Choroid plexus epithelial cell (primary cell): ENCODE measurements around the gene FHL1.

Experiments used
- DNase-seq: peaks from one replicate; pipeline ENCODE4 v3.0.0-alpha.2; 2010; ENCODE audit warnings: low read depth
- H3K4me3 ChIP-seq: 2 replicates; pipeline ENCODE4 v1.5.1; 2011; ENCODE audit warnings: low read depth, mild to moderate bottlenecking, control low read depth, low read length, moderate library complexity
- CTCF ChIP-seq: conservative IDR thresholded peaks from 2 replicates; pipeline ENCODE4 v1.5.1; 2011; ENCODE audit warnings: low read depth, mild to moderate bottlenecking, control low read depth, inconsistent platforms, low read length, moderate library complexity

Gene FHL1

GRCh38 chrX:136128743-136129142 is 18.6 kb upstream of the FHL1 start:
- no peak for DNase-seq
- no peak overlapping the region for H3K4me3 ChIP-seq
- TF ChIP-seq CTCF = no peak

DNA sequence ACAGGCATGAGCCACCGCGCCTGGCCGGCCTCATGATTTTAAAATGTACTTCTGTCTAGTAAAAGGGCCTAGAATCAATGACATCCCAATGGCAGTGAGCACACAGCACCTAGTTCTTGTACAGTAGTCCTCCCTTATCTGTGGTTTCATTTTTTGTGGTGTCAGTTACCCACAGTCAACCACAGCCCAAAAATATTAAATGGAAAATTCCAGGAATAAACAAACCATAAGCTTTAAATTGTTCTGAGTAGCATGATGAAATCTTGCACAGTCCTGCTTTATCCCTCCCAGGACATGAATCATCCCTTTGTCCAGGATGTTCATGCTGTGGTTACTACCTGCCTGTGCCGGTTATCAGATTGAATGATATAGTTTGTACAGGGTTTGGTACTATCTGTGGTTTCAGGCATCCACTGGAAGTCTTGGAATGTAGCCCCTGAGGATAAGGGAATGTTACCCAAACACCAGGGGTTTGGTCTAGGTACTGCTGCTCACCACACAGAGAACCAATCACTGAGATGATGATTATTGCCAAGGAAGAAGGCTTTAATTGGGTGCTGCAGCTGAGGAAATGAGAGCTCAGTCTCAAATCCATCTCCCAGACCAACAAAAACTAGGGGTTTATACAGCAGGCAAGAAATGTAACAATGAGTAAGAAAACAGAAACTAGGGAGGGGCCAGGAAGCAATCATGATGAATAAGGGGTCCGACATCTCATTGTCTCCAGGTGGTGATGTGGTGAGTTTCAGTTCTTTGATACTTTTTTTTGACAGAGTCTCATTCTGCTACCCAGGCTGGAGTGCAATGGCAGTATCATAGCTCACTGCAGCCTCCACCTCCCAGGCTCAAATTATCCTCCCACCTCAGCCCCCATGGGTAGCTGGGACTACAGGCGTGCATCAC is 16.2 kb upstream of the FHL1 start:
- no peak for TF ChIP-seq CTCF
- peak; percentile 91 for DNase-seq

DNA sequence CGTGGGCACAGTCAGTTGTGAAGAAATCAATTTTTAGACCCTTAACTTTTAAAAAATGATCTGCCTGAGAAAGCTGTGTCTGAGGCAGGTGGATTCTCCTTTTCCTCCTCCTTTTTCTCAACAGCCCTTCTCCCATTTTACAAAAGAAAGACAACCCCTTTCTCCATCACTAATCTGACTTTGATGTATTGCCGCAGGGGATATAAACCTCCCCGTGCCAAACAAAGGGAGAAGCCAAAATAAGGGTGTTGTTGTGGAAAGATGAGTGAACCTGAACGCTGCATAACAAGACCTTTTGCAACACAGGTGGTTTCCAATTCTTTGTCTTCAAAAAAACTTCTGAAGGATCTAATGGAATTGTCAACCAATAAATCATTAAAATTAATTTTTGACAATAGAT is 8.4 kb upstream of the FHL1 start:
- TF ChIP-seq CTCF = no peak
- DNase-seq = no peak
- H3K4me3 ChIP-seq = no peak overlapping the region

More for the DNA sequence above, 16.2 kb upstream of the FHL1 start:
- H3K4me3 ChIP-seq = no peak overlapping the region

DNA sequence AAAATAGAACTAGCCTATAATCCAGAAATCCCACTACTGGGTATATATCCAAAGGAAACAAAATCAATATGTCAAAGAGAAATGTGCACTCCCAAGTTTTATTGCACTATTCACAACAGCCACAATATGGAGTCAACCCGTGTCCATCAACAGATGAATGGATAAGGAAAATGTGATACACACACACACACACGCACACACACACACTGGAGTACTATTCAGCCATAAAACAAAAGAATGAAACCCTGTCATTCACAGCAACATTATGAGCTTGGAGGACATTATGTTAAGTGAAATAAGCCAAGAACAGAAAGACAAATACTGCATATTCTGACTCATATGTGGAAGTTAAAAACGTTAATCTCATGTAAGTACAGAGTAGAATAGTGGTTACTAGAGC is 5.8 kb upstream of the FHL1 start:
- no peak overlapping the region for H3K4me3 ChIP-seq
- no peak for DNase-seq
- TF ChIP-seq CTCF = no peak

DNA sequence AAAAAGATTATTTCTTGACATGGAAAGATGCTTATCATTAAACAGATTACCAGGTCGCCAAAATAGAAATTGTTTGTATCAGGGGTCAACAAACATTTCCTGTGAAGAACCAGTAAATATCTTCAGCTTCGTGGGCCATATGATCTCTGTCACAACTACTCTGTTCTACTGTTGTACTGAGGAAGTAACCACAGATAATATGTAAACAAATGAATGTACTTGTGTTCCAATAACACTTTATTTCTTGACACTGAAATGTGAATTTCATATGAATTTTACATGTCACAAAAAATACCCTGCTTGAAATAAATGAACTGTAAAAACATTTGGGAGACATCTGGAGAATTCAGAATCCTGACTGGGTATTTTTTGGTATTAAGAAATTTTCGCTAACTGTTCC is 4.7 kb upstream of the FHL1 start:
- no peak for DNase-seq
- H3K4me3 ChIP-seq = no peak overlapping the region
- TF ChIP-seq CTCF = no peak

GRCh38 chrX:136143711-136144110 is 3.6 kb upstream of the FHL1 start:
- no peak for TF ChIP-seq CTCF
- no peak for DNase-seq
- no peak overlapping the region for H3K4me3 ChIP-seq
